Activated CD8-positive, alpha-beta memory T cell treated with anti-CD3 and anti-CD28 coated beads, Interleukin-2, amount 50 U/mL, for 24 hours (primary cell): ENCODE measurements around the gene WDR49.

Experiments used
- DNase-seq: peaks from one replicate; pipeline ENCODE4 v3.0.0-alpha.2; 2020; ENCODE audit errors: extremely low read depth

Gene WDR49

DNA sequence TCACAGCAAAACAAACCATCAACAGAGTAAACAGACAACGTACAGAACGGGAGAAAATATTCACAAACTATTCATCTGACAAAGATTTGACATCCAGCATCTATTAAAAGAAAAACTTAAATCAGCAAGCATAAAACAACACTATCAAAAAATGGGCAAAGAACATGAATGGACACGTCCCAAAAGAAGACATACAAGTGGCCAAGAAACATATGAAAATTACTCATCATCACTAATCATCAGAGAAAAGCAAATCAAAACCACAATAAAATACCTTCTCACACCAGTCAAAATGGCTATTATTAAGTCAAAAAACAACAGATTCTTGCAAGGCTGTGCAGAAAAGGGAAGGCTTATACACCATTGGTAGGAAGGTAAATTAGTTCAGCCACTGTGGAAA is 166.2 kb downstream of the WDR49 start:
- no peak for DNase-seq

DNA sequence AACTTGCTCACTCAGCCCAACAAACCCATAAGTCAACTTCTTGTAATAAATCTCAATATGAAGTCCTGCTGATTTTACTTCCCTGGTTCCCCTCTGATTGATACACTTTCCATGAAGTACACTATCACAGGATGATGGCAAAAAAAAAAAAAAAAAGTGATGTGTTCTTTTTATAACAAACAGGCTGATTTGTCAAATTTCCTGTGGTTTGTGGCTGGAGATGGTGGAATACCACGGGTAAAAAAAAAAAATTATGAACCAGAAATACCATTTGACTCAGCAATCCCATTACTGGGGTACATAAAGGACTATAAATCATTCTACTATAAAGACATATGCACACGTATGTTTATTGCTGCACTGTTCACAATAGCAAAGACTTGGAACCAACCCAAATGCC is 169.2 kb downstream of the WDR49 start:
- no peak for DNase-seq

DNA sequence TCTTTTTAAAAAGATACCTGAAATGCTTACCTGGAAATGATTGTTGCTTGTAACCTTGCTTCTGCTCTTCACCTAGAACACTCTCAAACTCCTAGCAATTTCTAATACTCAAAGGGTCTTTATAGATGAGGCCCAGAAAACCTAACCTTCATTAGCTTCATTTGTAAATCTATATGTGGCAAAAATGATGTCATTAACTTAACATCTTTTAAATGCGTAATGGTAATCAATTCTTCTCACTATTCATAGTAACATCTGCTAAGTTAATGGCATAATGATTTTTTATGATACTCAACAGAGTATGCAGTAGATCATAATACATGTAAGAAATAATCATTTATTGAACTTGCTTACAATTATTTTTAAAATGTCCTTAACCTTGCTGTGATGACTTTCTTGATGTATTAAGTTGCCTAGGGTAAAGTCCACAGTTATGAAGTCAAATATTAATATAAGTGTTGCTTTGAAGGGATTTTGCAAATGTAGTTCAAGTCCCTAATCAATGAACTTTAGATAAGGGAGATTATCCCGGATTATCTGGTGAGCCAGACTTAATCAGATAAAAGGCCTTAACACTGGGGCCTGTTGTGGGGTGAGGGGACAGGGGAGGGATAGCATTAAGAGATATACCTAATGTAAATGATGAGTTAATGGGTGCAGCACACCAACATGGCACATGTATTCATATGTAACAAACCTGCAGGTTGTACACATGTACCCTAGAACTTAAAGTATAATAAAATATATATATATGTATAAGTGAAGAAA is 169.8 kb downstream of the WDR49 start:
- DNase-seq: no peak

DNA sequence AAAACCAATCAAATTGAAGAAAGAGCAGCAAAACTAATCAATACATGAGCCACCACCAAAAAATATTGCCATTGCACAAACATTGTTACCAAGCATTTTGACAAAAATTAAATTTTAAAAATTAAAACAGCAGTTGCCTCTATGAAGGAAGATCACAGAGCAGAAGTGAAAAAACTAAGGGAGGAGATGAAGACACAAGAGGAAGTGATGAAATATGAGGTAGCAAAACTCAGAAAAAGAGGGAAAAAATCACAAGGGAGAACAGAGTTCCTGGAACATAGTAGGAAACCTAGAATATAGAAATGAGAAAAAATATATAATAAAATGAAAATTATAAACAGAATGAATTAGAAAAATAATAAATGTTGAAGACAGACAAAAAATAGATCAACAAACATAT is 172.6 kb downstream of the WDR49 start:
- DNase-seq: no peak

DNA sequence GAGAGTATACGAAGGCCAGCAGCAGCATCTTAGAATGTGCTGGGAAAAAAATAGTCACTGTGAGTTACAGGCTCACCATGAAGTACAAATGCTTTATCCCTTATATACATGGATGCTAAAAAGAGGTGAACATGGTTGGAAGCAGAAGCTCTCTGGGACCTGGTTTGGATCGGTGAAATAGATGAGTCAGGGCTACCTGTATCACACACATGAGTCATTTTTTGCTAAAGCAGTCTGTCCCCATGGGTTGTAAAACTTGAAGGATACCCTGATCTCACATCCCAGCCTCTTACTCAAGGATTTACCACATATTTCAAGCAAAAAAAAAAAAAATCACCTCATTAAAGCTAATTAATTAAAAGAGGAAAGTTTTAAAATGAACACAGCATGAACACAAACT is 173.0 kb downstream of the WDR49 start:
- DNase-seq: no peak

DNA sequence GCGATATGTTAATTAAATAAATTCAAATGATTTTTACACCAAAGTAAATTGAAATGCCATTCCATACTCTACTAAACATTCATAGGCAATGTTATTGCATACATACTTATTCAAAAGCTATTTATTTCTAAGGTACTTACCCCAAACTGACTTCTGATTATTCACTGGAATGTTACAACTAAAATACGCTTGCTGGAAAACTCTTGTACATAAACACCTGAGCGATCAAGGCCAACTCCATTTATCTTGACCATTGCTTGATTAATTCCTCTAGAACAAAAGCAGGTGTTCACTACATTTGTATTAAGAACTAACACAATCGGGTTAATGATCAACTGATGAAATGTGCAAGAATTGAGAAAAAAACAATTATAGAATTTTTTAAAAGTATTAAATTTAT is 179.9 kb downstream of the WDR49 start, which contains the start of gene SERPINI2:
Gene SERPINI2 (minus strand): TSS at position 180 of the 400 bp plus-strand sequence. CDS start 2,208 bp downstream, outside the sequence.
- no peak for DNase-seq

DNA sequence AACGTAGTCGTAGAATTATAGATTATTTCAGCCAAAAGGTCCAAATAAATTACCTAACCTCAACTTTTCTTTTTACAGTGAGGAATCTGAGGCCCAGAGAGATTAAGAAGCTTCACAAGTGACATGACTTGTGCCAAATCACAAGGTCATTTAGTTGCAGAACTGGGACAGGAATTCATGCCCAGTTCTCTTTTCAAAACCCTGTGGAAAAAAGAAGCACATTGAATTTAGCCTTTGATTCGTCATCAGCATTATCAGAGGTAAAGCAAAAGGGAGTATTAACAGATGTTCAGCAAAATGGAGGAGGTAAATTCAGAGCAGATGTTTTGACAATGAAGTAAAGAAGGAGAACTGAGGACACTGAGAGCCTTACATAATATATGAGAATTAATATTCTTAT is 184.4 kb downstream of the WDR49 start:
- DNase-seq: no peak

DNA sequence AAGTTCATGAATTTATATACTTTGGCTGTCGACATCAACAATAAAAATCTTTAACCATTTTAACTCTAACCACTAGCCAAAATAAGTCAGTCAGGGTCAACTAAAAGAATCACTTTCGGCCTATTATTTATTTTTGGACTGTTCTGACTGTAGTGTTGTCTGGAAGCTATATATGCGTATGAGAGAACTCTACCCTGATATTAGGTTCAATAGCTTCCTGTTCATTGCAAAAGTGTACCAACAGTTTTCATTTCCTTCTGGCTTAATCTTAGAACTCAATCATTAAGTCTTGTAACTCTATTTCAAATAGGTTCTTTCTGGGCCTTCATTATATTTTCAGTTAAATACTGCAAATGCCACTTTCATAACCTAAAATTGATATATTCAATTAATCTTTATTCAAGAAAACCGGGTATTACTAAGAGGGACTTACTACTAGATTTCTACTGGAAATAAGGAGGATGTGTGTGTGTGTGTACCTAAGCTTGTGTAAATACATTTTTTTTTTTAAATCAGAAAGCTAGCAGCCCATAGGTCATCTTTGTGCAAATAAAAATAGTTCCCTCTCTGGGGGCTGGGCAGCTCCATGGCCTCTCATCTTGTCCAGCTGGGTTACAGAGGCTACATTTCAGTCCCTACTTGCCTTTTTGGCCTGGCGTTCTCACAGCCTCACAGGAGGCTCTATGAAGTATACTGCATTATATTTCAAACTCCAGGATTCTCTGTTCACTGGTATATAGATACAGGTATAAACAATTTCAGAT is 185.7 kb downstream of the WDR49 start:
- no peak for DNase-seq

DNA sequence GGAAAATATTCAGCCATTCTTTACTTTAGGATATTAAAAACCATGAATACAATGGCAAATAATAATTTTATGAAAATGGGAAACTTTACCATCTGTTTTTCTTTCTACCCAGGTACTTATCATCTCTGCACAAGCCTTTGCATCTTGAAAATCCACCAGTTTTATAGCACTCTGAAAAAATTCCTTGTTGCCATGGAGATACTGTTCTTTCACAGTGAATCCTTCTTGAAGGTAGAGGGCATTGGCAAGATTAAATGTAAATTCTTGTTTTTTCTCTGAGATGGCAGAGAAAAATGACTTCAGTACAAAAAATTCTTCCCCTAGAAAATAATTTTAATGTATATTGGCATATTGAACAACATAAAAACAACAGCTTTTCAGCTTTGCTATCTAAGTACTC is 186.8 kb downstream of the WDR49 start:
- DNase-seq: no peak

DNA sequence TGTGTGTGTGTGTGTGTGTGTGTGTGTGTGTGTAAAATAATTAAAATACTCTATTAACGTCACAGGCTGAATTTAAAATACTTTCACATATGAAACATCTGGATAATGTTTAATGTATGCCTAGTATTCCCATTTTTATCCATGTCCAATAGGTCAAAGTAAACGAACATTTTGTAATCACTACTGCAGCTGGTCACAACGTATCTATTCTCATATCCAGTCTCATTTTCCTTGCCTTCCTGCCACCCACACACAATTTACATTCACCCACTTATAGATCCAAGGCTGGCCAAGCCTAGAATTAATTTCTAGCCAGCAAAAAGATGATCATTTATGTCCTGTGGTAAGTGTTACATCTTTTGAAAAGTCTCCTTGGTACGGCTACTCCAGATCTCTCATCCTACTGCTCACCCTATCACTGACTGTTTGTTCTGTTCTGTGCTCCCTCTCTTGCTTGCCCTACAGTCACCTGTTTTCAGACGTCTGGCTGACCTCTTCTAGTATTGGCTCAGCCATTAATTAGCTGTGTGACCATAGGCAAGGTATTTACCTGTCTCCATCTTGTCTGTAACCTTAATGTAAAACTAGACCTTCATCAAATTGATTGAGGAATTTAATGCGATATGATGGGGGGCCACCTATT is 197.5 kb downstream of the WDR49 start:
- DNase-seq: no peak

DNA sequence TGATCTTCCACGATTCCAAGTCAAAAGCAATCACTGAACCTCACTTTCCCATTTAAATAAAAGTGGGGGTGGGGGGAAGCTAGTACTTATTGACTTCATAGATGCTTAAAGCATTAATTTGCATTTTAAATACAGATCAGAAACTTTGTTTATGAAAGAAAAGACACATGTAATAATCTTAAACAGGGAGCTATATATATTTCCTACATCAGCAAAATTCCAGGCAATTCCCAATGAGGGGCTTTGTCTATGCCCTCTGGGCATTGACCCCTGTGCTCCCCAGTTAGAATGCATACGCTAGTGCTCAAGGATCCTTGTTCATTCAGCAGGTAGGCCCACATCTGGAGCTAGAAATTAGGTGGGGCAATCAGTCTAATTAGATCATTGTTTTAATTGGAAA is 199.9 kb downstream of the WDR49 start:
- DNase-seq: no peak

DNA sequence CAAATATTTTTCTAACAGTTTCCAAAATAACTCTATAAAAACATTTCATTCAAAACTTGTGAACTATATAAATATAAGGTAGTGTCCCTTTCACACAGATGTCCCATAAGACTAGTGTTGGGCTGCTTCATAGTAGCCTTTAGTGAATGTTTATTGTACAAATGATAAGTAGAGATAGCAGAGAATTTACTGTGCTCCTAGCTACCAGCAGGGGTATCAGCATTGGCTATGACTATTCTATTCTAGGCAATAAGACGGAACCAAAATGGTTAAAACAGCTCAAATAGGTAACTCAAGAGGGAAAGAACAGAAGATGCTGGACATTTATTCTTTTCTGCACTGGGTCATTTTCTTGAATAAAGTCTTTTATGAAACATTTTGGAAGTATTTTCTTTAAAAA is 202.5 kb downstream of the WDR49 start:
- DNase-seq: no peak

DNA sequence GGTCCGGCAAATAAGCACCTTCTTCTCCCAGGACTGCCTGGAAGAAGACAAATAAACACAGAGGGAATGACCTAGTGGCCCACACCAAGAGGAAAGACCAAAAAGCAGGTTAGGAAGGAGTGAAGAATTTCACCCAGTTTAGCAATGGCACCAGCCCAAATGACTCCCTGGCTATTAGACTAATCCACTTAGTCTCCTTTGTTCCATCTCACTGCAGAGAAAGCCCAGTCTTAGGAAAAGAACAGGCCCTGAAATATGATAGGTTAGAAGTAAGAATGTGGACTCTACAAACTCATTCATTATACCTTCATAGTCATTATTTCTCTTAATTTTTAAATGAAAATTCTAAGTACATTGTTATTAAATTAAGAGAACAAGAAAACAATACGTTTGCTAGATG is 203.1 kb downstream of the WDR49 start:
- DNase-seq: no peak

DNA sequence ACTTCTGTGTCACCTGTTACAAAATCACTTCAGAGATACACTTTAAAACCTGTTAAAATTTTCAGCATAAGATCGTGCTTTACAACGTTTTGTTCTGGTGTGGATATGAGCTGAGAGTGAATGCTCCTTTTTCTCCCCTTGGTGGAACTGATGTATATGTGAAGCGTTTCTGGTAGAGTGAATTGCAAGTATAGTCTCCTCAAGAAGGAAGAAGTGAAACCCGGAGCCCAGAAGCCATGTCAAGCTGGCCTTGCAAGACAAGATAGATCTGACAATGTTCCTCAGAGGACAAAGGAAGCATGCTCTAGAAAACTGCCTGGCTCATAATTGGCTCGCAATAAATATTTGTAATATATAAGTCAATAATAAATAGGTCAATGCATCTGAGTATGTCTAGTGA is 203.5 kb downstream of the WDR49 start:
- DNase-seq: no peak

DNA sequence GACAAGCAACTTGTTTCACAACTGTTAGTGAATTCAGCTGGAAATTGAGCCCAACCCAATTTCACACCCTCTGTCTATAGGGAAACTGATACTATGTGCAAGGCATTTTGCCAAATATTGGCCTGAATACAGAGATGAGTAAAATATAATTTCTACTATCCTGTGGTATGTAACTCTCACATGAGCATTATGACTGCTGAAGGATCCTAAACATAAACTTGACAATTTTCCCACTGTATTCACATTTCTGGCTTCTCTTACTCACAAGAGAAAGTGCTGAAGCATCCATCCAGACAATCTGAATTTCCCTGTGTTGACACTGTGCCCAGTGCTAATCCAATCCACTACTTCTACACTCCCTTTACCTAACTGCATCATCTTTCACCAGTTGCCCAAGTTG is 208.3 kb downstream of the WDR49 start:
- no peak for DNase-seq

DNA sequence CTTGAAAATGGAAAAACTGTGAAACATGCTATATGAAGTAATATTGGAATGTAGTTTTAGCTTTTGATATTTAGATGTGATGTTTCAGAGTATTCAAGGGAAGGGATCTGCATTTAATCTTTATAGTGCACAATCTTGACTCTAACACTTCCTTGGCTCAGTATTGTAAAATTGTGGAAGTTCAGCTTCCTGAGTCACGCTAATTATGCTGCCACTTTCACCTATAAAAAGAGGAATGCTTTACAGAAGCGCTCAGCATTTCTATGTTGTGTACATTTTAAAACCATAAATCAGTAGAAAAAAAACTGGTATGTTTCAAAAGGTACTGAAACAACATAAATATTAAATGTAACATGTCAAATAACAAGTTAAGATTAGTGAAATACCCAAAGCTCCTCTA is 212.5 kb downstream of the WDR49 start:
- no peak for DNase-seq

DNA sequence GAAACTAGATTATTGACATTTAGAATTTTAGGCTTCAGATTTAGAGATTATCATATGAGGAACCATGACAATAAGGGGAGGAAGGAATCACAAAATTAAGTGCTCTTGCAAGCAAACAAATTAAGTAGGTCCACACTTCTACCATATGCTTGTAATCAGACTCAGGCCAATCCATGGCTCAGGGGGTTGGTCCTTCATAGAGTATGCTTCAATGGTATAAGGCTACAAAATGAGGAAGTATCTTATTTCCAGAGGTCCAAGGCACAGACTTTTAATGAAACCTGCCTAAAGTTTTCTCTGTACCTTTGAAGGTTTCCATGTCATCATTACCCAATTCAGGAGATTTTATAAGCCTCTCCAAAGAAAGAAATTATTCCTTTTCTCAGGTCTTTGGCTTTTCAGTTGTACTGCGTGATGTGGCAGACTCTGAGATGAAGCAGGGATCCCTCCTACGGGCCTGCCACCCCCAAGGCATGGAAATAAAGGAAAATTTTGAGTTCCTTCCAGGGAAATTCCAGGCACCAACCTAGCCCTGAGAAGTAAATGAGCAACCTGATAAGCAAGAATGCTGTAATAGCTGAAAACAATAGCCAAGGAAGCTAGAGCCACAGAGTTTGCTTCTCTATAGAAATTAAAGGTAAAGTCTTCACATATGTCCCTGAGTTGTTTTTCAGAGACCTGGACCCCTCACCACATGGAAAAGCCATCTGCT is 216.2 kb downstream of the WDR49 start:
- no peak for DNase-seq
